ENCODE measurements around the gene STARD13. TPM values are rescaled to one million over a fixed set of nuclear protein-coding genes. Genes with fewer than 3 reads are reported as not detected.
A peak's percentile ranks its signal among the peaks of the same experiment; 100 is the strongest.

The STARD13 gene
- total RNA-seq, 6 experiments from 2014 or later = 27.9 to 38.3 (median 34.5) TPM

- no peaks in the 10 kb centered on the region for H3K27me3 Mint-ChIP-seq (ENCODE audit: insufficient read depth)
- DNase-seq = peak; percentile 69
- H3K4me3 Mint-ChIP-seq = peak overlapping the region; percentile 78
- 0 out of 2 replicates have a peak, but pooled peaks cover 9% of the 10 kb centered on the region for H3K9me3 Mint-ChIP-seq
- peaks cover 40% of the 10 kb centered on the region for H3K36me3 Mint-ChIP-seq (ENCODE audit: low read depth)
- peaks cover 85% of the 10 kb centered on the region for H3K4me1 Mint-ChIP-seq (ENCODE audit: low read depth)
- TF ChIP-seq CTCF (IDR thresholded peaks at IDR 0.05) = no peak
- peak overlapping the region; percentile 93 for H3K27ac Mint-ChIP-seq
These were observed 55.2 kb downstream of the STARD13 start for GRCh38 chr13:33230178-33230881.

GRCh38 chr13:33229446-33230177, 55.9 kb downstream of the STARD13 start:
- Mint-ChIP-seq H3K27ac (peak overlapping the region; percentile 93), H3K36me3 (ENCODE audit: low read depth) (peaks cover 42% of the 10 kb centered on the region), H3K9me3 (peaks cover 10% of the 10 kb centered on the region; the same call in 1 of the 2 replicates), H3K4me3 (peak overlapping the region; percentile 78), H3K4me1 (ENCODE audit: low read depth) (peaks cover 83% of the 10 kb centered on the region), H3K27me3 (ENCODE audit: insufficient read depth) (no peaks in the 10 kb centered on the region)
- DNase-seq = no peak
- TF ChIP-seq CTCF (IDR thresholded peaks at IDR 0.05) = no peak

GRCh38 chr13:33228648-33229445, 56.7 kb downstream of the STARD13 start:
- Mint-ChIP-seq H3K27ac (peak overlapping the region; percentile 93), H3K36me3 (ENCODE audit: low read depth) (peaks cover 43% of the 10 kb centered on the region), H3K27me3 (ENCODE audit: insufficient read depth) (no peaks in the 10 kb centered on the region), H3K4me3 (peak overlapping the region; percentile 78), H3K4me1 (ENCODE audit: low read depth) (peaks cover 80% of the 10 kb centered on the region), H3K9me3 (peaks cover 13% of the 10 kb centered on the region)
- peak; percentile 73 for DNase-seq
- TF ChIP-seq CTCF (IDR thresholded peaks at IDR 0.05) = peak; percentile 95

GRCh38 chr13:33227927-33228647, 57.5 kb downstream of the STARD13 start:
- H3K9me3 Mint-ChIP-seq = peaks cover 15% of the 10 kb centered on the region
- H3K27me3 Mint-ChIP-seq (ENCODE audit: insufficient read depth) = no peaks in the 10 kb centered on the region; the same call in 1 of the 2 replicates
- peak overlapping the region; percentile 93 for H3K27ac Mint-ChIP-seq
- peaks cover 72% of the 10 kb centered on the region for H3K4me1 Mint-ChIP-seq (ENCODE audit: low read depth)
- no peak for DNase-seq
- peak overlapping the region; percentile 78 for H3K4me3 Mint-ChIP-seq
- no peak for TF ChIP-seq CTCF (IDR thresholded peaks at IDR 0.05)
- H3K36me3 Mint-ChIP-seq (ENCODE audit: low read depth) = peaks cover 39% of the 10 kb centered on the region

- H3K4me3 Mint-ChIP-seq = no peak overlapping the region
- no peak for DNase-seq
These were observed 60.9 kb downstream of the STARD13 start for GRCh38 chr13:33224686-33225085.

More at GRCh38 chr13:33224686-33225085, 60.9 kb downstream of the STARD13 start:
- peaks cover 1% of the 10 kb centered on the region for H3K27me3 Mint-ChIP-seq (ENCODE audit: insufficient read depth)
- peaks cover 11% of the 10 kb centered on the region for H3K9me3 Mint-ChIP-seq
- H3K4me1 Mint-ChIP-seq (ENCODE audit: low read depth) = peaks cover 58% of the 10 kb centered on the region
- TF ChIP-seq CTCF (IDR thresholded peaks at IDR 0.05) = no peak
- H3K36me3 Mint-ChIP-seq (ENCODE audit: low read depth) = peaks cover 42% of the 10 kb centered on the region
- H3K27ac Mint-ChIP-seq = no peak overlapping the region
